SIG-M5 (cell line): Measurements from ENCODE around the gene COL9A3.

Experiments used
- DNase-seq: peaks from one replicate; lab custom pipeline; 2025; lab: John Stamatoyannopoulos, UW

COL9A3 gene

GRCh38 chr20:62796699-62797491 is 20.0 kb upstream of the COL9A3 start:
- no peak for DNase-seq

DNA sequence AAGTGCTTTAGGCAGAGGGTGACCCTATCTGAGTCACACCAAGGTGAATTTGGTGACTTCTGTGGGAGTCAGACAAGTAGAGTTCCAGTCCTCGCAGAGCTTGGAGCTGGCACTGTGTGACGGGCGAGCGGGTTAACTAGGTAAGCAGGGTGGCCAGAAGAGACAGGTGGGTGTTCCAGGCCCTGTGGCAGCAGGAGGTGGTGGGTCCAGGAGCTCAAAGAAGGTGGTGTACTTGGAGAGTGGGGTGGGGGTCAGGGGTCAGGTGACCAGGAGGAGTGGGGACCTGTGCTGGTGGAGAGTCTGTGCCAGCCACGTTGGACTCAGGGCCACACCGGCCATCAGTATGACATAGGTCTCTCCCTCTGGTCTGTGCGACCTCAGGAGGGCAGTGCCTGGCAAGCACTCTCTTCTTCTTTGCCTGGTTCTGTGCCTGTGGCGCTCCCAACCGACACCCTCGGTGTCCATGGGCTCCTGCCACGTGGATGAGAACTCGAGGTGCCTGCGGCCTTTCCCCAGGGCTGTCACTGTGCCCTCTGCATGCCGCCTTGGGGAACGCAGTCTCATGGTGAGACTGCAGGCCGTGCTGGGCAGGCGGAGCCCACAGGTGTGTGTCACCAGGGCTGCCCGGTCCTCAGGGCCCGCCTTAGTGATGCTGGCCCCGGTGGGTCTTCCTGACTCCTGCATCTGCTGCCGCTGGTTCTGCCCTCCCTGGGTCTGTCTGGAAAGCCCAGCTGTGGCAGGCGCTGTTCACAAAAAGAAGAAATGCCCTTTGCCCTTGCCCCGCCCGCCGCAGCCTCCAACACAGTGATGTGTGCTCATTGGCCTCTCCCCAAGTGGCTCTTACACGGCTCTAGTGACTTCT is 18.9 kb upstream of the COL9A3 start:
- DNase-seq: no peak

- DNase-seq: no peak
These were observed 17.8 kb upstream of the COL9A3 start for GRCh38 chr20:62799036-62799435.

DNA sequence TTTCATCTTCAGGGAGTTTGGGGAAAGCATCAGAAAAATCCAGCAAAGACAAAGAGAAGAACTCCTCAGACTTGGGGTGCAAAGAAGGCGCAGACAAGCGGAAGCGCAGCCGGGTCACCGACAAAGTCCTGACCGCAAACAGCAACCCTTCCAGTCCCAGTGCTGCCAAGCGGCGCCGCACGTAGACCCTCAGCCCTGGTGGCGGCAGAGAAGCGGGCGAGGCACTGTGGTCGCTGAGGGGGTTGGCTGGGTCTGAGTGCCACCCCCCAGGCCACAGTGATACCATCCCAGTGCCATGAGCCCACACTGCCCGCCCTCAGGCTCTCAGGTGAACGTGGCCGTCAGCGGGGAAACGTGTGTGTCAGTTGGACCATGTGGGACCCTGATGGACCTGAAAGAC is 17.4 kb upstream of the COL9A3 start:
- no peak for DNase-seq

- no peak for DNase-seq
These were observed 17.0 kb upstream of the COL9A3 start for GRCh38 chr20:62799873-62800272.

GRCh38 chr20:62800314-62801259 is 16.3 kb upstream of the COL9A3 start:
- no peak for DNase-seq

DNA sequence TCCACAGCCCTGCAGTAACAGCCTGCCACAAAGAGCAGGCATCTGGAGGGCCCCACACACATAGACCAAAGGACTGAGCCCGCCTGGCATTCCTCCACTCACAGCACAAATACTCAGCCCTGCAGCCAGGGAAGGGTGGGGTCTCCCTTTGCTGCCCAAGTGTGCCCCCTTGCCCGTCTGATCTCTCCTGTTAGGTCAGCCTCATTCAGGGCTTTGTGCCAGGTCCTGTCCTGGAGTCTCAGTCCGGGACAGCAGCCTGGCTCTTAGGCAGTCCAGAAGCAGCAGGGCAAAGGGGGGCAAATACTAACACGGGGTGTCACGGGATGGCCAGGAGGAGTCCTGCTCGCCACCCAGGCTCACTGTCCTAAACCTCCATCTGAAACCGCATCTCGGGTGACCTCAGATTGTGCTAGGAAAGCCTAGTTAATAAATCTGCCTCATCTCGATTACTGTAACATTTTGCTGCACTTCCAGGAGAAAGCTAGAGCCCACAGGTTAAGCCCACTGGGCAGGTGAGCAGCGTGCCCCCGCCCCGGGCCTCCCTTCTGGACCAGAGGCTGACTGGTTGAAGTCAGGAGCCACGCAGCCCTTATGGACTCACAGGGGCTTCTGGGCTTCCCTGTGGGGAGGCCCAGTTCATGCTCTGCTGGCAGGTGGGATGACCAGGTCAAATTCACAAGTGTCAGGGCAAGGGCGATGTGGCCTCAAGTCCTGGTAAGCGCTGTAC is 15.4 kb upstream of the COL9A3 start:
- DNase-seq: no peak

DNA sequence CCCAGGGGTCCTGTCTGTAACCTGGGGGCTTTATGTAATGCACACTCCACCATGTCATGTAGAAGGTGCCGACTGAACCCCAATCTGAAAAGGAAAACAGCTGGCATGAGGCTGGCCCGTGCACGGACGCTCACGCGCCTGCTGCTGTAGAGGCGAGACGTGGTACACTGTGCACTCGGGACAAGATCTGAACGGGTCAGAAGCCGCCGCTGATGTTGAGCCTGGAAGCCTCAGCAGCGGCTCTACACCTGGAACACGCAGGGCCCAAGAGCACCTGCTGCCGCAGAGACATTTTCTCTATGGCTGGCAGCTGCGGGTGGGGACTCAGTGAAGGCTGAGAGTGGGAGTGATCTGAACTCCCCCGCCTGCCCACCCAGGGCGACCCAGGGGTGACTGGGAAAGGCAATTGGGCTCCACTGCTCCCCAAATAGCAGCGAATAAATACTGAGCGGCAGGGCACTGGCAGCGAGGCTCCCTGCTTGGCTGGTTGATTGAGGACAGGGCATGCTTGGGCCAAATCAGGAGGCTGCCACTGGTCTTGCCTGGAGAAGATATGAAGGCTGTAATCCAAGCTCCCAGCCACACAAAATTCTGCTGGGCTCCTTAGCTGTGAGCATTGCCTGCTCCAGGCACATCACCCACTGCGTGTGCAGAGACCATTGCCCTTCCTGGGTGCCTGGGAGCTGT is 14.7 kb upstream of the COL9A3 start:
- DNase-seq: no peak

- no peak for DNase-seq
These were observed 12.7 kb upstream of the COL9A3 start for GRCh38 chr20:62804021-62804626.

DNA sequence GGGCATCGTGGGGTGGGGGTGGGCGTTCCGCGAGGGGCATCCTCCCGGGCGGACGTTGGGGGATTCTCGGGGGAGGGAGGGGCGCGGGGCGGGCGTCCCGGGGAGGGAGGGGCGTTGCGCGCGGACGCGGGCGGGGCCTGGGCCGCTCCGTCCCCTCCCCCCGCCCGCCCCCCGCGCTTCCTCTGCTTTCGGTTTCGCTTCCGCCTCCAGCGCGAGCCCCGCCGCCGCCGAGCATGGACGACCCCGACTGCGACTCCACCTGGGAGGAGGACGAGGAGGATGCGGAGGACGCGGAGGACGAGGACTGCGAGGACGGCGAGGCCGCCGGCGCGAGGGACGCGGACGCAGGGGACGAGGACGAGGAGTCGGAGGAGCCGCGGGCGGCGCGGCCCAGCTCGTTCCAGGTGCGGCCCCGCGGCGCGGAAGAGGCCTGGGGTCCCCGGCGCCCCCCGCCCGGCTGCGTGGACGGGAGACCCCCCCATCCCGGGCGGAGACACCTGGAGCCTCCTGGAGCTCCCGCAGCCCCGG is 12.2 kb upstream of the COL9A3 start, which contains the start of gene OGFR:
OGFR (plus strand) TSS at position 209 of the 528 bp plus-strand sequence; CDS start at position 234, 25 bp downstream.
- DNase-seq: no peak

GRCh38 chr20:62805155-62805710 is 11.6 kb upstream of the COL9A3 start:
- DNase-seq: no peak

DNA sequence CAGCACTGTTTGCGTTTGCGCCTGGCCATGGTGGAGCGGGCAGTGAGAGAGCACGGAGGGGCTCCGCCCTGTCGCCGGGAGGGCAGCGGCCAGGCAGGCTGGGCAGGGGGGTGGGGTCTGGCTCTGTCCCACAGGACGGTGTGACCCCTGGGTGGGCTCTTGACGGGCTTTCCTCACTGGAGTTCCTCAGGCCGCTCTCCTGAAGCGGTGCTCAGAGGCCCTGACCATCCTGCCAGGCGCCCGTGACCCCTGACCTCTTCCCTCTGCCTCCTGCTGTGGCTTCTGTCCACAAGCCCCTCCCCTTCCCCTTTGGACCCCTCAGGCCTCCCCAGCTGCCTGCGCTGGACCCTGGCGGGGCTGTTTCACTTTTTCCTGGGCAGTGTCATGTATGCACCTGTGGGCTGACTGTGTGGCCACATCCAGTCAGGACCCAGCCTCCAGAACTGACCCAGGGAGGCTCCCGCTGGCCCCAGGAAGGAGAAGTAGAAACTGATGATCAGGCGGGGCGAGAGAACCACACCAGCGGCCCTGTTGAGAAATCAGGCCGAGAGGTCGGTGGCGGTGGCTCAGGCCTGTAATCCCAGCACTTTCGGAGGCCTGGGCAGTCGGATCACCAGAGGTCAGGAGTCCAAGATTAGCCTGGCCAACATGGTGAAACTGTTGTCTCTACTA is 11.0 kb upstream of the COL9A3 start:
- no peak for DNase-seq

DNA sequence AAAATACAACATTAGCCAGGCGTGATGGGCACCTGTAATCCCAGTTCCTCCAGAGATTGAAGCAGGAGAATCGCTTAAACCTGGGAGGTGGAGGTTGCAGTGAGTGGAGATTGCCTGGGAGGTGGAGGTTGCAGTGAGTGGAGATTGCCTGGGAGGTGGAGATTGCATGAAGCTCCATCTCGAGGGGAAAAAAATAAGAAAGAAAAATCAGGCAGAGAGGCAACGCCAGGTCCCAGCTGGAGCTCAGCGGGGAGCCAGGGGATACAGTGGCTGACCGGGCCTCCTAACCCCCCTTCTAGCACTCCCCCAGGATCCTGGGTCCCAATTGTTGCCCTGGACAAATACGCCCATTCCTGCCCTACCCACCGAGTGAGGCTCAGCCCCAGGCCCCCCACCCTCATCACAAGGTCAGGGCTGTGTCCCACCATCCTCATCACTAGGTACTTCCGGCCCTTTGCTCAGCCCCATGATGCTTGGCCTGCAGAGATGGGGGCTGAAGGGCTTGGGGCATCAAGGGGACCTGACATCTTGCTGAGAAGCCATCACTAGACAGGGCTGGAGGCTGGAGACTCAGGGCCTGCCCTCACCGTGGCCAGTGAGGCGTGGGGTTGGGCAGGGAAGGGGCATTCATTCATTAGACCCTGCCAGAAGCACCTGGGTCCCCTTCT is 10.3 kb upstream of the COL9A3 start:
- no peak for DNase-seq

GRCh38 chr20:62807444-62808210 is 9.2 kb upstream of the COL9A3 start:
- DNase-seq: no peak

DNA sequence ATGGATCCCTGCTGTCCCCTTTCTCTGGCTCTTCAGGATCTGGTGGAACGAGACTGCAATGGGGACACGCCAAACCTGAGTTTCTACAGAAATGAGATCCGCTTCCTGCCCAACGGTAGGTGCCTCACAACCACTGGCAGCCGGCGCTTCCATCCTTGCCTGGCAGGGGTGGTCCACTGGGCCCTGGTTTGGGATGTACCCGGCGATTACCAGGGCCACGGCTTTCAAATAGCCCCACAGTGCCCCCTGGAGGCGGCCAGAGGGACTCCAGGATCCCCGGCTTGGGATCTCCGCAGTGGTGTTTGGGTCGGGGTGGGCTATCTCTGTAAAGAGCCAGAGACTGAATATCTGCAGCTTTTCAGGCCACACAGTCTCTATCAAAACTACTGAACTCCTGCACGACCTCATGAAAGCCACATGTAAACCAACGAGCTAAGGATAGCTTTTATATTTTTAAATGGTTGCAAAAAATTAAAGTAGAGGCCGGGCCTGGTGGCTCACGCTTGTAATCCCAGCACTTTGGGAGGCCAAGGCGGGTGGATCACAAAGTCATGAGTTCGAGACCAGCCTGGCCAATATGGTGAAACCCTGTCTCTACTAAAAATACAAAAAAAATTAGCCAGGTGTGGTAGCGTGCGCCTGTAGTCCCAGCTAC is 8.5 kb upstream of the COL9A3 start:
- DNase-seq: no peak

- no peak for DNase-seq
These were observed 7.1 kb upstream of the COL9A3 start for GRCh38 chr20:62809530-62810428.
